GM20000 (cell line): ENCODE data around the gene TWIST2.

Experiments used
- DNase-seq: peaks from one replicate; pipeline ENCODE4 v3.0.0; 2012; ENCODE audit warnings: low spot score
- TF ChIP-seq, protein P1 (sequence below): IDR thresholded peaks from 2 replicates; pipeline ENCODE4 v1.5.1; 2012; ENCODE audit warnings: mild to moderate bottlenecking, control low read depth; ENCODE audit errors: extremely low read depth, missing control alignments

Gene TWIST2

DNA sequence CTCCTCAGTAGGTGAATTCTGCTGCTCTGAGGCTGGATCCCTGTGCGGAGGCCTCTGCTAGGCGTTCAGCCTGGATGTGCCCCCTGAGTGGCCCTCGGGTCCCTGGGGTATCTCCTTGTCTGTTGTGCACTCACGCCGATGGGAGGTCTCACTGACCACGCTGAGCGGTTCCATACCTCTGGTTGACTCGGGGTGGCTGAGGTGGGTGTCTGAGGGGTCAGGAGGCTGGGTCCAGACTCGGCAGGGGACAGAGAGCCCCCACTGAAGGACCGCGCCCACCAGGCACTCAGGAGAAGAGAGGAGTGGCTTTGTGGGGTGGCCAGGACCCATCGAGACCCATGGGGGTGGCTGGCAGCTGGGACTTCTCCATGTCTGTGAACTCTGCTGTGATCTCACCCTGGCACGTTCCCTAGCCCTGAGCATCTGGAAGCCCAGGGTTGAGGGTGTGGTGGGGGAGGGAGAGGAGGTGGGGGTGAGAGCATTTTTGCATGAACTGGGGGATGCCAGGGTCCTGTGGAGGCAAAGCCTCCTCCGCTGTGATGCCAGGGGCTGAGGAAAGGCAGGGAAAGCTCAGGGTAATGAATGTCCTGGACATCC is 53.7 kb downstream of the TWIST2 start:
- TF ChIP-seq, protein P1, sequence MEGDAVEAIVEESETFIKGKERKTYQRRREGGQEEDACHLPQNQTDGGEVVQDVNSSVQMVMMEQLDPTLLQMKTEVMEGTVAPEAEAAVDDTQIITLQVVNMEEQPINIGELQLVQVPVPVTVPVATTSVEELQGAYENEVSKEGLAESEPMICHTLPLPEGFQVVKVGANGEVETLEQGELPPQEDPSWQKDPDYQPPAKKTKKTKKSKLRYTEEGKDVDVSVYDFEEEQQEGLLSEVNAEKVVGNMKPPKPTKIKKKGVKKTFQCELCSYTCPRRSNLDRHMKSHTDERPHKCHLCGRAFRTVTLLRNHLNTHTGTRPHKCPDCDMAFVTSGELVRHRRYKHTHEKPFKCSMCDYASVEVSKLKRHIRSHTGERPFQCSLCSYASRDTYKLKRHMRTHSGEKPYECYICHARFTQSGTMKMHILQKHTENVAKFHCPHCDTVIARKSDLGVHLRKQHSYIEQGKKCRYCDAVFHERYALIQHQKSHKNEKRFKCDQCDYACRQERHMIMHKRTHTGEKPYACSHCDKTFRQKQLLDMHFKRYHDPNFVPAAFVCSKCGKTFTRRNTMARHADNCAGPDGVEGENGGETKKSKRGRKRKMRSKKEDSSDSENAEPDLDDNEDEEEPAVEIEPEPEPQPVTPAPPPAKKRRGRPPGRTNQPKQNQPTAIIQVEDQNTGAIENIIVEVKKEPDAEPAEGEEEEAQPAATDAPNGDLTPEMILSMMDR = no peak
- no peak for DNase-seq

DNA sequence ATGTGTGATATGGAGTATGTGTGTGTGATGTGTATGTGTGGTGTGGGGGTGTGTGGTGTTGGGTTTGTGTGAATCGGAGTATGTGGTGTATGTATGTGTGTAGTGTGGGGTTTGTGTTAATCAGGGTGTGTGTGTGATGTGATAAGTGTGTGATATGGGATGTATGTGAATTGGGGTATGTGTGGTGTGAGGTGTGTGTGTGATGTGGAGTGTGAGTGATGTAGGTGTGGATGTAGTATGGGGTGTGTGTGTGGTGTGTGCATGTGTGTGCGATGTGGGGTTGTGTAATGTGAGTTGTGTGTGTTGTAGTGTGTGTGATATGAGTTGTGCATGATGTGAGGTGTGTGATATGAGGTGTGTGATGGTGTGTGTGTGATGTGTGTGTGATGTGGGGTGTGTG is 54.4 kb downstream of the TWIST2 start:
- TF ChIP-seq, protein P1 = no peak
- DNase-seq = no peak

DNA sequence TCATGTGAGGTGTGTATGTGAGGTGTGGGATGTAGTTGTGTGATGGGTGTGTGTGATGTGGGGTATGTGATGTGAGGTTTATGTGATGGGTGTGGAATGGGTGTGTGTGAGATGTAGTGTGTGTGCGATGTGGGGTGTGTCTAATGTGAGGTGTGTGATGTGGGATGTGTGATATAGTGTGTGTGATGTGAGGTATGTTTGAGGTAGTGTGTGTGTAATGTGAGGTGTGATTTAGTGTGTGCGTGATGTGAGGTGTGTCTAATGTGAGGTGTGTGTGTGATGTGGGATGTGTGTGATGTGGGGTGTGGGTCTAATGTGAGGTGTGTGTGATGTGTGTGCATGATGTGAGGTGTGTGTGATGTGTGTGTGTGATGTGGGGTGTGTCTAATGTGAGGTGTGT is 55.3 kb downstream of the TWIST2 start:
- TF ChIP-seq, protein P1 = no peak
- DNase-seq = no peak

DNA sequence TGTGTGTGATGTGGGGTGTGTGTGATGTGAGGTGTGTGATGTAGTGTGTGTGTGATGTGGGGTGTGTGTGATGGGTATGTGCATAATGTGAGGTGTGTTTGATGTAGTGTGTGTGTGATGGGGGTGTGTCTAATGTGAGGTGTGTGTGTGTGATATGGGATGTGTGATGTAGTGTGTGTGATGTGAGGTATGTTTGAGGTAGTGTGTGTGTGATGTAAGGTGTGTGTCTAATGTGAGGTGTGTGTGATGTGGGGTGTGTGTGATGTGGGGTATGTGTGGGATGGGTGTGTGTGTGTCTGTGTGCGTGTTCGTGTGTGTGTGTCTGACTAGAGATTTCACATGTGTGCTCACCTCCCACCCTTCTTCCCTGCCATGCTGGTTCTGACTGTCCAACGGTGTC is 56.3 kb downstream of the TWIST2 start:
- TF ChIP-seq, protein P1 = no peak
- DNase-seq = no peak

DNA sequence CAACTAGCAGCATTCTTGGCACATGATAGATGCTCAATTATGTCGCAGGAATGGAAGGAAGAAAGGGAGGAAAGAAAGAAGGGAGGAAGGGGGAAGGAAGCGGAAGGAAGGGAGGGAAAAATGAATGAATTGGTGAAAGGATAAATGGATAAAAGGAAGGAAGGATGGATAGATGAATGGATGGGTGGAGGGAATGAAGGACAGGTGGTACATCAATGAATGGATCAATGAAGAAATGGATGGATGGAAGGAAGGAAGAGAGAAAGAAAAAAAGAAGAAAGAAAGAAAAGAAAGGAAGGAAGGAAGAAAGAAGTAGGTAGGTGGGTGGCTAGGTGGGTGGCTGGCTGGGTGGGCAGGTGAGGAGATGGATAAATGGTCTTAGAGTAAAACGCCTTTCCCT is 56.8 kb downstream of the TWIST2 start:
- TF ChIP-seq, protein P1 = no peak
- no peak for DNase-seq

DNA sequence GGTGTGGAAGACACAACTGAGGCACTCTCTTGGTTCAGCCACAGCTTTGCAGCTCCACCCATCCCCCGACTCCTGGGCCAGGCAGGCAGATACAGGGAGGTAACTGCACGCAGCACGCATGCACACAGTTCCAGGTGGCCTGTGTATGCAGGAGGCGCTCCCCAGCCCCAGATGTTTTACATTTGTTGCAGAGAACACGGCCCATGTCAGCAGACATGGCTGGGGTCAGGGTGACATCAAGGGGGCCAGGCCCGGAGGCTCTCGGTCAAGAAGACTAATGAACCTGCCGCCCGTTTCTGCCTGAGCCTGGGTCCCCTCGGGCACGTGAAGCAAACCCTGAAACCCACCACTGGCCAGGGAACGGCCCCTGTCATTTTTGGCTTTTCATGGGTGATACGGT is 57.3 kb downstream of the TWIST2 start:
- TF ChIP-seq, protein P1 = no peak
- DNase-seq = no peak

DNA sequence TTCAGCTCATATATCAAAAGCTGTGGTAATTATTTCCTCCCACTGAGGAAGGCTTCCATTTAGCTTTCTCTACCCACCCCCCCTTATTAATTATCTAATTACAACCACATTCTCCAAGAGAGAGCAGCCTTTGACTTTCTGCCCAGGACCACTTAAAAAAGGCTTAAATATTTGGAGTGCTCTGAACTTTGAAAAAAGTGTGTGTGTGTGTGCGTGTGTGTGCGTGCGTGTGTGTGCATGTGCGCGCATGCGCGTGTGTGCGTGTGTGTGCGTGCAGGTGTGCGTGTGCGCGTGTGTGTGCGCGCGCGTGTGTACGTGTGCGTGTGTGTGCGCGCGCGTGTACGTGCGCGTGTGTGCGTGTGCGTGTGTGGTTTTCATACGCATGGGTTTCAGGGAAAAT is 57.8 kb downstream of the TWIST2 start:
- TF ChIP-seq, protein P1 = no peak
- DNase-seq = no peak
